A673 (cell line): ENCODE results near the gene ZEB2.

Experiments used
- EZH2 ChIP-seq: fragments of 200-600 bp; sonication (generic); IDR thresholded peaks from 2 replicates; pipeline ENCODE4 v1.6.1; 2017; ENCODE audit warnings: borderline replicate concordance, low read depth, mild to moderate bottlenecking, mixed read lengths, antibody characterized with exemption, low read length; ENCODE audit not compliant: poor library complexity, severe bottlenecking
- TF ChIP-seq, protein P1 (sequence below): fragments of 300-800, 200-600 bp; sonication (generic); conservative IDR thresholded peaks from 2 replicates; pipeline ENCODE4 v1.5.1; 2017; ENCODE audit warnings: low read depth, mild to moderate bottlenecking, antibody characterized with exemption, low read length, moderate library complexity, mixed read lengths

DNA sequence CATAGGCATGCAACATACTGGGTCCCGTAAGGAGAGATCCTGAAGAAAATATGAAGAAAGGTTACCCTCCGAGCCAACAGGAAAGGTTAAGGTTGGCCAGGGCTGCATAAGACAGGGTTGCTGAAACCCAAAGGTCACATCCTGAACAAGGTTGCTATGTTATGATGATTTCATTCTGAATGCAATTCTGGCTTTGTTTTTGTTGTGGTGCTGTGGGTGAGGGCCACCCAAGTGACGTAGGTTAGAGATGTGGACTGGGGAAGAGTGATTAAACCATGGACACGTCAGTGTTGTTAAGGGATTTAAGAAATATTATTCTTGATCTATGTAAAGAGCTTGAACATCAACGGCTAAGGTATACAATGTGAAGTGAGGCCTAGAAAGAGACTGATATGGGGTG is 60.0 kb downstream of the ZEB2 start:
- TF ChIP-seq, protein P1, sequence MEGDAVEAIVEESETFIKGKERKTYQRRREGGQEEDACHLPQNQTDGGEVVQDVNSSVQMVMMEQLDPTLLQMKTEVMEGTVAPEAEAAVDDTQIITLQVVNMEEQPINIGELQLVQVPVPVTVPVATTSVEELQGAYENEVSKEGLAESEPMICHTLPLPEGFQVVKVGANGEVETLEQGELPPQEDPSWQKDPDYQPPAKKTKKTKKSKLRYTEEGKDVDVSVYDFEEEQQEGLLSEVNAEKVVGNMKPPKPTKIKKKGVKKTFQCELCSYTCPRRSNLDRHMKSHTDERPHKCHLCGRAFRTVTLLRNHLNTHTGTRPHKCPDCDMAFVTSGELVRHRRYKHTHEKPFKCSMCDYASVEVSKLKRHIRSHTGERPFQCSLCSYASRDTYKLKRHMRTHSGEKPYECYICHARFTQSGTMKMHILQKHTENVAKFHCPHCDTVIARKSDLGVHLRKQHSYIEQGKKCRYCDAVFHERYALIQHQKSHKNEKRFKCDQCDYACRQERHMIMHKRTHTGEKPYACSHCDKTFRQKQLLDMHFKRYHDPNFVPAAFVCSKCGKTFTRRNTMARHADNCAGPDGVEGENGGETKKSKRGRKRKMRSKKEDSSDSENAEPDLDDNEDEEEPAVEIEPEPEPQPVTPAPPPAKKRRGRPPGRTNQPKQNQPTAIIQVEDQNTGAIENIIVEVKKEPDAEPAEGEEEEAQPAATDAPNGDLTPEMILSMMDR: no peak
- TF ChIP-seq EZH2: no peak
